Lower lobe of right lung (tissue), 2 donors: ENCODE results near the gene BLID. TPM values are rescaled to one million over a fixed set of nuclear protein-coding genes. Genes with fewer than 3 reads are reported as not detected.

Experiments
- ATAC-seq, 2 donors: fragments of 200-7000 bp; cut with Tn5 transposase; one replicate each; pipeline ENCODE4 v1.9.1; 2020 to 2022; ENCODE audit warnings: mild to moderate bottlenecking in 2 of 2, moderate library complexity in 2 of 2
- DNase-seq: peaks from one replicate; pipeline ENCODE4 v3.0.0-alpha.2; 2020
- H3K27ac ChIP-seq: fragments of 200-600 bp; one replicate; pipeline ENCODE4 v1.8.0; 2022
- H3K27me3 ChIP-seq: fragments of 200-600 bp; one replicate; pipeline ENCODE4 v1.8.0; 2022; ENCODE audit warnings: low read depth
- H3K36me3 ChIP-seq: fragments of 200-600 bp; one replicate; pipeline ENCODE4 v1.8.0; 2022; ENCODE audit warnings: mild to moderate bottlenecking
- H3K4me1 ChIP-seq: fragments of 200-600 bp; one replicate; pipeline ENCODE4 v1.8.0; 2022
- H3K4me3 ChIP-seq: fragments of 200-600 bp; one replicate; pipeline ENCODE4 v1.8.0; 2022; ENCODE audit warnings: mild to moderate bottlenecking
- H3K9me3 ChIP-seq: fragments of 200-600 bp; one replicate; pipeline ENCODE4 v1.8.0; 2022
- CTCF ChIP-seq: fragments of 200-600 bp; IDR thresholded peaks from one replicate; pipeline ENCODE4 v1.8.0; 2022; ENCODE audit warnings: antibody characterized with exemption, mild to moderate bottlenecking
- intact Hi-C: fragments of 100-400 bp; cut with DNase I; formaldehyde crosslinking; loops from one replicate; pipeline ENCODE4 v1.11.0; 2022
- total RNA-seq: library from RNA; stranded (reverse); fragmentation: NEBNext Ultra II Directional; extraction: Animal tissue kit (Norgen Biotek cat#: 25700); gene quantifications from one replicate; pipeline ENCODE4 v1.2.1, GENCODE V29; 2021
- donor health status: DM: no; HTN: yes; CAD: no; lungs with severe emphysema.

The BLID gene
- total RNA-seq, 1 donor from 2014 or later = 0.62 TPM

DNA sequence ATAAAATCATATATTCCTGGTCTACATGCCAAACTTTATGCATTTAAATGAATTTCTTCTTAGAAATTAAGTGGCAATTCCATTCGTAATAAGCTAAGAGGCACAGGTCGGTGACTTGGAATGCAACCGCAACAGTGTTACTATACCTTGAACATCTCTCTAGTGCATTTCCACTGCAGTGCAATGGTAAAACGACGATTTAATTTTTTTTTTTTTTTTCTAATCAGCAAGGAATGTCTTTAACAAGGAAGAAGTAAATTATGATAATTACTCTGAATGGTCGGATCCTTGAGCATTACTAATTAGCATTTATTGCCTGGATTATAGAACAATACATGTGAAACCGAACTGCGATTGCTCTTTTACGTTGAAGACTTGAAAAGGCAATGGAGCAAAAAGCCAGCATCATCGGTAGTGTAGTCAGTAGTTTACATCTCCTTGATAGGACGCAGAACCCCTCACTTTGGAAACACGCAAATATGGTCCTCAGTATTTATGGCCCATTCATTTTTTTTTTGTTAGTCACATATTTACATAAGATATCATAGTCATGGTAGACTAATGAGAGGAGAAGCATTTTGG lies 20.2 kb downstream of the BLID start:
- Histone ChIP-seq H3K36me3 (no peaks in the 10 kb centered on the region), H3K27ac (no peak overlapping the region), H3K9me3 (no peaks in the 10 kb centered on the region), H3K27me3 (peaks cover 17% of the 10 kb centered on the region), H3K4me3 (no peak overlapping the region), H3K4me1 (peaks cover 2% of the 10 kb centered on the region)
- DNase-seq (no peak), ATAC-seq (no peak)
- TF ChIP-seq CTCF = no peak
- intact Hi-C loops = no loop called here

DNA sequence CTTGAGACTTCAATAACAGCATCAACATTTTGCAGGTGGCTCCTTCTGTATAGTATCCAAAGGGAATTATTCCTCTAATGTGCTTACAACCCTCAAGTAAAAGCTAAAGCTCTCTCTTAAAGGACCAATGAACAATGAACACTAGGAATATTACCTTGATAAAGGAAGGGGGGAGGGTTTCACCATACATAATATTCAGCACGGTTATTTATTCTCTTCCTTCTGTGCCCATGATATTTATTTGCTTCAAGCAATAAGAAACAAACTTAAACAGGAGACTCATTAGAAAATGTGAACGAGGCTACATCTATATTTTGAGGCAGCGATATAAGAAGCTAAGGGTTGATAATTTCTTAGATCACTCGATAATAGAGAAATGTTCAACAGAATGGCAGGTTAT lies 21.2 kb downstream of the BLID start:
- DNase-seq (no peak), ATAC-seq (no peak)
- H3K36me3 ChIP-seq = no peaks in the 10 kb centered on the region
- H3K27ac ChIP-seq = no peak overlapping the region
- peaks cover 17% of the 10 kb centered on the region for H3K27me3 ChIP-seq
- H3K4me3 ChIP-seq = no peak overlapping the region
- H3K4me1 ChIP-seq = no peaks in the 10 kb centered on the region
- TF ChIP-seq CTCF = no peak
- no peaks in the 10 kb centered on the region for H3K9me3 ChIP-seq
- intact Hi-C loops = no loop called here

DNA sequence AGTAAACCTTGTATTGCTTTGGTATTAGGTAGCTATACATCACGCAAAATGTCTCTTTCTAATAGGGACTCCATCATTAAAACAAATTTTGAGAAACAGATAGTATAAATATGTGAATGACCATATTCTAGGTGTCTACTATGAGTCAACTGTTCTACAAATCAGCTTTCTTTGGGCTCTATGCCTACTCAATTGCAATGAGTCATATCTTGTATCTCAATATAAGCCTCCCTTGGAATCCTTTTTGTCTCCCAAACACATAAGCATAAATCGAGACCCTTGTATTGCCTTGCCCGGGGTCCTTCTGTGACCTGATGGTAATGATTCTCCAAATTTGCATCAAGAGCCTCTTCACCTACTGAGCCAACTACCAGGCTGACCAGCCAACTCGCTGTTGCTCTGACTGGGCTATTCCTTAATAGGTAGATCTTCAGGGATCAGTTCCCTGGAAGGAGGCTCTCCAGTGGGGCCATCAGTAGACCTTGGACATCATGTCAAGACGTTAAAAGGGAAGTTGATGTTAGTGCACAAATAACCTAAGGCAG lies 22.2 kb downstream of the BLID start:
- no peaks in the 10 kb centered on the region for H3K9me3 ChIP-seq
- no peak overlapping the region for H3K27ac ChIP-seq
- H3K36me3 ChIP-seq = no peaks in the 10 kb centered on the region
- no peak for TF ChIP-seq CTCF
- intact Hi-C loops = no loop called here
- peaks cover 10% of the 10 kb centered on the region for H3K27me3 ChIP-seq
- no peak overlapping the region for H3K4me3 ChIP-seq
- DNase-seq (no peak), ATAC-seq (no peak)
- no peaks in the 10 kb centered on the region for H3K4me1 ChIP-seq

- ATAC-seq (no peak), DNase-seq (no peak)
- no peaks in the 10 kb centered on the region for H3K36me3 ChIP-seq
- no peak for TF ChIP-seq CTCF
- H3K27me3 ChIP-seq = peaks cover under 1% of the 10 kb centered on the region
- intact Hi-C loops = no loop called here
- H3K4me1 ChIP-seq = no peaks in the 10 kb centered on the region
- H3K9me3 ChIP-seq = no peaks in the 10 kb centered on the region
- no peak overlapping the region for H3K4me3 ChIP-seq
- H3K27ac ChIP-seq = no peak overlapping the region
Observed at GRCh38 chr11:122091835-122092234, 24.2 kb downstream of the BLID start.

GRCh38 chr11:122089111-122089510 lies 26.9 kb downstream of the BLID start:
- Histone ChIP-seq H3K36me3 (no peaks in the 10 kb centered on the region), H3K27ac (no peak overlapping the region), H3K4me3 (no peak overlapping the region), H3K4me1 (no peaks in the 10 kb centered on the region), H3K9me3 (no peaks in the 10 kb centered on the region), H3K27me3 (no peaks in the 10 kb centered on the region)
- DNase-seq (no peak), ATAC-seq (no peak)
- intact Hi-C loops = no loop called here
- no peak for TF ChIP-seq CTCF
